Activated CD4-positive, alpha-beta T cell treated with anti-CD3 and anti-CD28 coated beads for 36 hours (primary cell): Measurements from ENCODE around the gene TBC1D10B. TPM values are rescaled to one million over a fixed set of nuclear protein-coding genes. Genes with fewer than 3 reads are reported as not detected.
"Not testable (repeated sequence)": the region's sequence is repeated elsewhere in the genome, so short reads cannot be mapped to it uniquely, and the experiment has no call there.

Experiments
- ATAC-seq: fragments of 200-7000 bp; cut with Tn5 transposase; one replicate; pipeline ENCODE4 v1.10.0; 2021; ENCODE audit warnings: mild to moderate bottlenecking, moderate library complexity
- CTCF ChIA-PET: fragments of 350-600 bp; sonication (Branson Sonifier 250); formaldehyde crosslinking; loops from one replicate; lab custom pipeline; 2021; ENCODE audit warnings: antibody characterized with exemption; lab: Charles Lee
- POLR2A ChIA-PET: fragments of 350-600 bp; sonication (Branson Sonifier 250); formaldehyde crosslinking; loops from one replicate; lab custom pipeline; 2021; ENCODE audit warnings: antibody characterized with exemption, inconsistent platforms; lab: Charles Lee
- DNase-seq: peaks from one replicate; pipeline ENCODE4 v3.0.0-alpha.2; 2020
- H3K27ac Mint-ChIP-seq: one replicate; pipeline ENCODE4 v1.8.0; 2021; ENCODE audit warnings: mixed read lengths
- H3K27me3 Mint-ChIP-seq: one replicate; pipeline ENCODE4 v1.8.0; 2021; ENCODE audit warnings: mixed read lengths
- H3K36me3 Mint-ChIP-seq: one replicate; pipeline ENCODE4 v1.8.0; 2021; ENCODE audit warnings: low read depth, mixed read lengths
- H3K4me1 Mint-ChIP-seq: one replicate; pipeline ENCODE4 v1.8.0; 2021; ENCODE audit warnings: mixed read lengths
- H3K4me3 Mint-ChIP-seq: one replicate; pipeline ENCODE4 v1.8.0; 2021; ENCODE audit warnings: mild to moderate bottlenecking, moderate library complexity, mixed read lengths
- H3K9me3 Mint-ChIP-seq: one replicate; pipeline ENCODE4 v1.8.0; 2021; ENCODE audit warnings: low read depth, mixed read lengths
- intact Hi-C, 2 experiments: fragments of 100-400 bp; cut with DNase I in 1 of 2; cut with micrococcal nuclease in 1 of 2; formaldehyde crosslinking; loops; one replicate each; pipeline versions ENCODE4 v1.14.2 to v1.15.1; 2022 to 2024; cut with DNase I, micrococcal nuclease
- total RNA-seq, 2 experiments: library from RNA; stranded (reverse); gene quantifications; one replicate each; pipeline ENCODE4 v1.2.3, GENCODE V29; 2021

The TBC1D10B gene
- total RNA-seq, 2 experiments from 2014 or later, result 38.1 to 43.4 TPM

- intact Hi-C loops, result loop anchor here in 1 of 2 experiments (2.0 kb wide), 1 partner anchor 20 kb away; the partner anchor contains the start of gene CD2BP2
- not testable (repeated sequence) for H3K27me3 Mint-ChIP-seq, H3K9me3 Mint-ChIP-seq, H3K36me3 Mint-ChIP-seq
- ATAC-seq, result peak; percentile 91
- Mint-ChIP-seq H3K4me1 (peaks cover 22% of the 10 kb centered on the region), H3K27ac (peak overlapping the region; percentile 87), H3K4me3 (peak overlapping the region; percentile 87)
- ChIA-PET CTCF (interaction anchor here (0.6 to 1.2 kb wide), 2 partner anchors 43 to 120 kb away, joined by 3 read pairs; no protein-coding TSS in a partner anchor), POLR2A (interaction anchor here (0.7 kb wide), 1 partner anchor 201 kb away, joined by 4 read pairs; no protein-coding TSS in a partner anchor)
- DNase-seq, result peak; percentile 90
Measured at GRCh38 chr16:30334473-30334989, 35.8 kb downstream of the TBC1D10B start.

- ATAC-seq, POLR2A ChIA-PET, H3K36me3 Mint-ChIP-seq, intact Hi-C loops, H3K9me3 Mint-ChIP-seq, CTCF ChIA-PET, H3K27me3 Mint-ChIP-seq, H3K4me3 Mint-ChIP-seq, H3K27ac Mint-ChIP-seq, DNase-seq: not testable (repeated sequence)
- peaks cover 35% of the 10 kb centered on the region for H3K4me1 Mint-ChIP-seq
Measured at GRCh38 chr16:30324220-30324619, 46.1 kb downstream of the TBC1D10B start.

DNA sequence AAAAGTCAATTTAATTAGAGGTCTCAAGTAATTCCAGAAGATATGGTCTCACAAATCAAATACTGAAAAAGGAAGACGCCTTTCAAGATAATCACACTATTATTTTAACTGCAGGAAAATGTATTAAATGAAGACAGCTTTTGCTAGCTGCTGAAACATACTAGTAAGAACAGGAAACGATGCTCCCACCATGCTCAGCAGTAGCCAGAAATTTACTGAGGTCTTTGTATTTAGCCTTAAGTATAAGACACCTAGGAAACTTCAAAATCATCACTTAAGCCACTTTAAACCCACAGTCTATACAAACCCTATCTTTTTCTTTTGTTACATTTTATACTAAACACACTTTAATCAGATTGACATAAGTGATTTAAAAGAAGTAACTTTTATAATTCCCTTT is 51.6 kb downstream of the TBC1D10B start:
- H3K27me3 Mint-ChIP-seq, DNase-seq, H3K36me3 Mint-ChIP-seq, POLR2A ChIA-PET, H3K27ac Mint-ChIP-seq, ATAC-seq, intact Hi-C loops, CTCF ChIA-PET, H3K9me3 Mint-ChIP-seq, H3K4me3 Mint-ChIP-seq: not testable (repeated sequence)
- peaks cover 17% of the 10 kb centered on the region for H3K4me1 Mint-ChIP-seq

GRCh38 chr16:30310937-30311336 is 59.4 kb downstream of the TBC1D10B start:
- POLR2A ChIA-PET, CTCF ChIA-PET, DNase-seq, H3K27me3 Mint-ChIP-seq, ATAC-seq, H3K4me3 Mint-ChIP-seq, H3K36me3 Mint-ChIP-seq, H3K9me3 Mint-ChIP-seq, H3K27ac Mint-ChIP-seq, intact Hi-C loops: not testable (repeated sequence)
- peaks cover 30% of the 10 kb centered on the region for H3K4me1 Mint-ChIP-seq

- H3K27ac Mint-ChIP-seq, intact Hi-C loops, H3K9me3 Mint-ChIP-seq, CTCF ChIA-PET, H3K36me3 Mint-ChIP-seq, H3K27me3 Mint-ChIP-seq, ATAC-seq, POLR2A ChIA-PET, H3K4me3 Mint-ChIP-seq: not testable (repeated sequence)
- H3K4me1 Mint-ChIP-seq, result peaks cover 23% of the 10 kb centered on the region
- DNase-seq, result peak; percentile 12
Measured at GRCh38 chr16:30309255-30309654, 61.0 kb downstream of the TBC1D10B start.

Other genes with a start within 250 kb of the TBC1D10B start
- 10 to 100 TPM; 59.0 to 81.7 TPM for gene MAPK3, start 247.3 kb downstream of the TBC1D10B start, total RNA-seq
- 1,000 to 10,000 TPM in 1 of 2 experiments, 100 to 1,000 TPM in 1; 997 to 1,175 TPM for gene CORO1A, start 186.9 kb downstream of the TBC1D10B start, total RNA-seq
- 100 to 1,000 TPM; 188 to 190 TPM for gene BOLA2B, start 176.8 kb downstream of the TBC1D10B start, total RNA-seq
- 10 to 100 TPM; 24.4 to 99.3 TPM for gene SLX1A, start 176.6 kb downstream of the TBC1D10B start, total RNA-seq
- 10 to 100 TPM; 17.4 to 18.9 TPM for gene SULT1A3, start 171.2 kb downstream of the TBC1D10B start, total RNA-seq
- gene NPIPB13, start 122.0 kb downstream of the TBC1D10B start, total RNA-seq, result 10 to 100 TPM; 10.5 to 11.3 TPM
- 10 to 100 TPM; 42.3 to 51.8 TPM for gene CD2BP2, start 15.2 kb downstream of the TBC1D10B start, total RNA-seq
- gene MYL11, start 4.3 kb upstream of the TBC1D10B start, total RNA-seq, result 1 to 10 TPM in 1 of 2 experiments, under 1 TPM in 1; 0.69 to 1.6 TPM
- 100 to 1,000 TPM; 155 to 159 TPM for gene SEPTIN1, start 12.1 kb upstream of the TBC1D10B start, total RNA-seq
- 10 to 100 TPM; 10.6 to 11.0 TPM for gene ZNF48, start 24.9 kb upstream of the TBC1D10B start, total RNA-seq
- 1 to 10 TPM; 3.8 to 4.0 TPM for gene ZNF771, start 37.1 kb upstream of the TBC1D10B start, total RNA-seq
- gene DCTPP1, start 59.5 kb upstream of the TBC1D10B start, total RNA-seq, result 100 to 1,000 TPM in 1 of 2 experiments, 10 to 100 TPM in 1; 89.3 to 102 TPM
- 10 to 100 TPM; 37.8 to 56.0 TPM for gene SEPHS2, start 75.4 kb upstream of the TBC1D10B start, total RNA-seq
- gene ITGAL, start 102.2 kb upstream of the TBC1D10B start, total RNA-seq, result 100 to 1,000 TPM; 210 to 222 TPM
- gene ZNF768, start 156.1 kb upstream of the TBC1D10B start, total RNA-seq, result 10 to 100 TPM in 1 of 2 experiments, 1 to 10 TPM in 1; 8.9 to 11.1 TPM
- gene ZNF747, start 164.4 kb upstream of the TBC1D10B start, total RNA-seq, result 1 to 10 TPM; 6.3 to 8.0 TPM
- gene ZNF764, start 187.9 kb upstream of the TBC1D10B start, total RNA-seq, result 10 to 100 TPM in 1 of 2 experiments, 1 to 10 TPM in 1; 8.0 to 11.2 TPM
- 1 to 10 TPM; 7.1 to 9.1 TPM for gene ZNF688, start 201.2 kb upstream of the TBC1D10B start, total RNA-seq
- gene ZNF785, start 215.2 kb upstream of the TBC1D10B start, total RNA-seq, result 10 to 100 TPM in 1 of 2 experiments, 1 to 10 TPM in 1; 9.2 to 10.8 TPM
- 10 to 100 TPM in 1 of 2 experiments, 1 to 10 TPM in 1; 9.0 to 10.7 TPM for gene ZNF689, start 239.9 kb upstream of the TBC1D10B start, total RNA-seq